Activated naive CD4-positive, alpha-beta T cell treated with anti-CD3 and anti-CD28 coated beads for 36 hours (primary cell): ENCODE data around the gene MAD2L2. TPM values are rescaled to one million over a fixed set of nuclear protein-coding genes. Genes with fewer than 3 reads are reported as not detected.

Experiments
- CTCF ChIA-PET: fragments of 350-600 bp; sonication (Branson Sonifier 250); formaldehyde crosslinking; loops from one replicate; lab custom pipeline; 2021; ENCODE audit warnings: antibody characterized with exemption; lab: Charles Lee
- DNase-seq: peaks from one replicate; pipeline ENCODE4 v3.0.0-alpha.2; 2020
- H3K27ac Mint-ChIP-seq: one replicate; pipeline ENCODE4 v1.8.0; 2021; ENCODE audit warnings: mild to moderate bottlenecking, mixed read lengths
- H3K27me3 Mint-ChIP-seq: one replicate; pipeline ENCODE4 v1.8.0; 2021; ENCODE audit warnings: low read depth, mixed read lengths
- H3K36me3 Mint-ChIP-seq: one replicate; pipeline ENCODE4 v1.8.0; 2021; ENCODE audit warnings: low read depth, mixed read lengths
- H3K4me1 Mint-ChIP-seq: one replicate; pipeline ENCODE4 v1.8.0; 2021; ENCODE audit warnings: low read depth, mixed read lengths
- H3K4me3 Mint-ChIP-seq: one replicate; pipeline ENCODE4 v1.8.0; 2021; ENCODE audit warnings: mild to moderate bottlenecking, moderate library complexity, mixed read lengths
- H3K9me3 Mint-ChIP-seq: one replicate; pipeline ENCODE4 v1.8.0; 2021; ENCODE audit warnings: mixed read lengths
- intact Hi-C: fragments of 100-400 bp; cut with micrococcal nuclease; formaldehyde crosslinking; loops from one replicate; pipeline ENCODE4 v1.15.1; 2023
- total RNA-seq, 2 experiments: library from RNA; stranded (reverse); gene quantifications; one replicate each; pipeline ENCODE4 v1.2.3, GENCODE V29; 2021

Gene MAD2L2
- total RNA-seq, 2 experiments from 2014 or later = 86.7 to 88.3 TPM

DNA sequence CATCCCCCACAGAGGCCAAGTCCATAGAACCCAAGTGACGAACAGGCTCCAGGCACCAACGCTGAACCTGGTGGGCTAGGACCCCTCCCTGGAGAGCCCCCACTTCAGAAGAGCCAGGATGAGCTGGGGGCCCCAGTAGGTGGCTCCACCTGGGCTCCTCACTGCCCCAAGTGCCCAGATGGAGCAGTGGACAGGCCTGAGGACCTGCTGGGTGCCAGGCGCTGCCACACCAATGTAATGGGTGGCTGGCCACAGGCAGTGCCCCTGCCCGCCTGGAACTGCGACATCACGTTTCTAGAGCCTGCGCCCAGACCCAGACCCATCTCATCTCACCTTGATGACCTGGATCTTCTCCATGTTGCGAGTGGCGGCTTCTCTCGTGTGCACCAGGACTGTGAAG is 5.6 kb downstream of the MAD2L2 start:
- intact Hi-C loops = no loop called here
- Mint-ChIP-seq H3K4me3 (no peak overlapping the region), H3K36me3 (peaks cover 21% of the 10 kb centered on the region), H3K27ac (no peak overlapping the region), H3K27me3 (no peaks in the 10 kb centered on the region), H3K4me1 (peaks cover 8% of the 10 kb centered on the region), H3K9me3 (no peaks in the 10 kb centered on the region)
- CTCF ChIA-PET = interaction anchor here (0.8 to 0.9 kb wide), 2 partner anchors 11 to 44 kb away, joined by 3 read pairs; partner anchors contain the start of gene FBXO6
- no peak for DNase-seq

GRCh38 chr1:11674488-11674887 is 6.5 kb downstream of the MAD2L2 start:
- peaks cover 5% of the 10 kb centered on the region for H3K4me1 Mint-ChIP-seq
- no peaks in the 10 kb centered on the region for H3K27me3 Mint-ChIP-seq
- peaks cover 18% of the 10 kb centered on the region for H3K36me3 Mint-ChIP-seq
- CTCF ChIA-PET = no interaction called here
- no peak overlapping the region for H3K27ac Mint-ChIP-seq
- DNase-seq = no peak
- H3K9me3 Mint-ChIP-seq = no peaks in the 10 kb centered on the region
- intact Hi-C loops = no loop called here
- no peak overlapping the region for H3K4me3 Mint-ChIP-seq

- intact Hi-C loops = no loop called here
- H3K36me3 Mint-ChIP-seq = peaks cover 13% of the 10 kb centered on the region
- H3K27me3 Mint-ChIP-seq = no peaks in the 10 kb centered on the region
- H3K27ac Mint-ChIP-seq = no peak overlapping the region
- CTCF ChIA-PET = interaction anchor here (0.8 to 1.3 kb wide), 2 partner anchors 16 to 38 kb away, joined by 3 to 4 read pairs; no protein-coding TSS in a partner anchor
- no peaks in the 10 kb centered on the region for H3K9me3 Mint-ChIP-seq
- H3K4me3 Mint-ChIP-seq = no peak overlapping the region
- H3K4me1 Mint-ChIP-seq = no peaks in the 10 kb centered on the region
- no peak for DNase-seq
Observed at GRCh38 chr1:11673089-11673769, 7.7 kb downstream of the MAD2L2 start.

GRCh38 chr1:11671544-11672286 is 9.2 kb downstream of the MAD2L2 start:
- intact Hi-C loops = no loop called here
- H3K27me3 Mint-ChIP-seq = no peaks in the 10 kb centered on the region
- CTCF ChIA-PET = no interaction called here

DNA sequence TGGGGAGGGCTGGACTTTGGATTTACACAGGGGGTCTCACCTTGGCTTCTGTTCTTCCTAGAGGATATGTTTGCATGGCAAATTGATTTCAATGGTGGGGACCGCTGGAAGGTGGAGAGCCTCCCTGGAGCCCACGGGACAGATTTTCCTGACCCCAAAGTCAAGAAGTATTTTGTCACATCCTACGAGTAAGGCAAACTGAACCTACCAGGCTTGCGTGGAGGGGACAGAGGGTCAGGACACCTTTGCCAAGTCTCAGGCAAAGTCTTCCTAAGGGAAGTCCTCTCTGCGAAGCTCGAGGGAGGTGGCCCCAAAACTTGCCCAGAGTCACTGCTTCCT is 9.8 kb downstream of the MAD2L2 start:
- Mint-ChIP-seq H3K9me3 (no peaks in the 10 kb centered on the region), H3K27ac (no peak overlapping the region), H3K36me3 (peaks cover 13% of the 10 kb centered on the region), H3K27me3 (no peaks in the 10 kb centered on the region), H3K4me3 (no peak overlapping the region), H3K4me1 (peaks cover 6% of the 10 kb centered on the region)
- CTCF ChIA-PET = no interaction called here
- intact Hi-C loops = no loop called here
- DNase-seq = no peak

More at GRCh38 chr1:11671544-11672286, 9.2 kb downstream of the MAD2L2 start:
- Mint-ChIP-seq H3K4me3 (no peak overlapping the region), H3K4me1 (peaks cover 6% of the 10 kb centered on the region), H3K27ac (no peak overlapping the region), H3K9me3 (no peaks in the 10 kb centered on the region), H3K36me3 (peaks cover 13% of the 10 kb centered on the region)
- no peak for DNase-seq

GRCh38 chr1:11670747-11671146 is 10.2 kb downstream of the MAD2L2 start:
- Mint-ChIP-seq H3K9me3 (no peaks in the 10 kb centered on the region), H3K27ac (no peak overlapping the region), H3K36me3 (peaks cover 11% of the 10 kb centered on the region), H3K4me3 (no peak overlapping the region), H3K4me1 (peaks cover 6% of the 10 kb centered on the region), H3K27me3 (no peaks in the 10 kb centered on the region)
- CTCF ChIA-PET = no interaction called here
- no peak for DNase-seq
- intact Hi-C loops = no loop called here

DNA sequence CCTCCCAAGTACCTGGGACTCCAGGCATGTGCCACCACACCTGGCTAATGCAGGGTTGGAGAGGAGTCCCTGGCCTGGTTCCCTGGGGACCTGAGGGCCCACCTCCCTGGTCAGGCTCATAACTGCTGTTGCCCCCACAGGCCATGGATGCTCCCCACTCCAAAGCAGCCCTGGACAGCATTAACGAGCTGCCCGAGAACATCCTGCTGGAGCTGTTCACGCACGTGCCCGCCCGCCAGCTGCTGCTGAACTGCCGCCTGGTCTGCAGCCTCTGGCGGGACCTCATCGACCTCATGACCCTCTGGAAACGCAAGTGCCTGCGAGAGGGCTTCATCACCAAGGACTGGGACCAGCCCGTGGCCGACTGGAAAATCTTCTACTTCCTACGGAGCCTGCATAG is 12.4 kb downstream of the MAD2L2 start:
- Mint-ChIP-seq H3K4me3 (no peak overlapping the region), H3K27me3 (no peaks in the 10 kb centered on the region), H3K4me1 (peaks cover 6% of the 10 kb centered on the region), H3K36me3 (peaks cover 4% of the 10 kb centered on the region), H3K9me3 (no peaks in the 10 kb centered on the region), H3K27ac (no peak overlapping the region)
- CTCF ChIA-PET = no interaction called here
- DNase-seq = no peak
- intact Hi-C loops = no loop called here

- H3K27me3 Mint-ChIP-seq = no peaks in the 10 kb centered on the region
- H3K27ac Mint-ChIP-seq = peak overlapping the region; percentile 65
- peak overlapping the region; percentile 82 for H3K4me3 Mint-ChIP-seq
- H3K9me3 Mint-ChIP-seq = no peaks in the 10 kb centered on the region
- H3K4me1 Mint-ChIP-seq = peaks cover 6% of the 10 kb centered on the region
- peak; percentile 59 for DNase-seq
- H3K36me3 Mint-ChIP-seq = no peaks in the 10 kb centered on the region
- intact Hi-C loops = loop anchor here (1.0 kb wide), 2 partner anchors 10 to 55 kb away; partner anchors contain the start of genes FBXO2 and FBXO44
- CTCF ChIA-PET = interaction anchor here (0.6 to 4.7 kb wide), 17 partner anchors 9 to 142 kb away, joined by 3 to 28 read pairs (median 3); partner anchors contain the start of genes FBXO2, FBXO44 and MAD2L2
Observed at GRCh38 chr1:11664336-11665065, 16.4 kb downstream of the MAD2L2 start.

- H3K27me3 Mint-ChIP-seq = no peaks in the 10 kb centered on the region
- no peak for DNase-seq
- no peak overlapping the region for H3K4me3 Mint-ChIP-seq
- H3K4me1 Mint-ChIP-seq = no peaks in the 10 kb centered on the region
- CTCF ChIA-PET = interaction anchor here (1.2 to 4.7 kb wide), 2 partner anchors 10 to 35 kb away, joined by 4 to 27 read pairs; no protein-coding TSS in a partner anchor
- H3K36me3 Mint-ChIP-seq = no peaks in the 10 kb centered on the region
- intact Hi-C loops = no loop called here
- no peak overlapping the region for H3K27ac Mint-ChIP-seq
- no peaks in the 10 kb centered on the region for H3K9me3 Mint-ChIP-seq
Observed at GRCh38 chr1:11661103-11661502, 19.8 kb downstream of the MAD2L2 start.

GRCh38 chr1:11659748-11660147 is 21.2 kb downstream of the MAD2L2 start:
- intact Hi-C loops = no loop called here
- no peak overlapping the region for H3K4me3 Mint-ChIP-seq
- DNase-seq = no peak
- peaks cover 9% of the 10 kb centered on the region for H3K4me1 Mint-ChIP-seq
- no peaks in the 10 kb centered on the region for H3K27me3 Mint-ChIP-seq
- CTCF ChIA-PET = interaction anchor here (0.7 to 1.0 kb wide), 2 partner anchors 9 to 233 kb away, joined by 4 to 5 read pairs; no protein-coding TSS in a partner anchor
- H3K36me3 Mint-ChIP-seq = no peaks in the 10 kb centered on the region
- H3K9me3 Mint-ChIP-seq = no peaks in the 10 kb centered on the region
- no peak overlapping the region for H3K27ac Mint-ChIP-seq

- Mint-ChIP-seq H3K9me3 (no peaks in the 10 kb centered on the region), H3K27me3 (no peaks in the 10 kb centered on the region), H3K36me3 (no peaks in the 10 kb centered on the region), H3K4me3 (no peak overlapping the region), H3K27ac (no peak overlapping the region), H3K4me1 (peaks cover 9% of the 10 kb centered on the region)
- intact Hi-C loops = no loop called here
- DNase-seq = no peak
- CTCF ChIA-PET = interaction anchor here (0.7 kb wide), 1 partner anchor 12 kb away, joined by 3 read pairs; no protein-coding TSS in a partner anchor
Observed at GRCh38 chr1:11658542-11658941, 22.4 kb downstream of the MAD2L2 start.

GRCh38 chr1:11657654-11658053 is 23.3 kb downstream of the MAD2L2 start:
- intact Hi-C loops = no loop called here

More at GRCh38 chr1:11657654-11658053, 23.3 kb downstream of the MAD2L2 start:
- H3K4me1 Mint-ChIP-seq = peaks cover 9% of the 10 kb centered on the region
- H3K4me3 Mint-ChIP-seq = no peak overlapping the region
- no peak overlapping the region for H3K27ac Mint-ChIP-seq
- H3K27me3 Mint-ChIP-seq = no peaks in the 10 kb centered on the region
- no peak for DNase-seq
- no peaks in the 10 kb centered on the region for H3K9me3 Mint-ChIP-seq
- CTCF ChIA-PET = interaction anchor here (0.5 to 1.0 kb wide), 2 partner anchors 16 to 557 kb away, joined by 3 to 4 read pairs; no protein-coding TSS in a partner anchor
- no peaks in the 10 kb centered on the region for H3K36me3 Mint-ChIP-seq
